GM19463 (cell line): ENCODE measurements around the gene GALNT18.

Experiments used
- ATAC-seq: cut with Tn5 transposase; IDR thresholded peaks from one replicate; pipeline ENCODE4 v1.9.1; 2021; ENCODE audit warnings: mild to moderate bottlenecking, moderate library complexity; ENCODE audit not compliant: unreplicated experiment

GALNT18 gene

GRCh38 chr11:11588891-11589290 lies 32.9 kb downstream of the GALNT18 start:
- ATAC-seq, result no peak

- no peak for ATAC-seq
Observed at GRCh38 chr11:11588243-11588642, 33.6 kb downstream of the GALNT18 start.

DNA sequence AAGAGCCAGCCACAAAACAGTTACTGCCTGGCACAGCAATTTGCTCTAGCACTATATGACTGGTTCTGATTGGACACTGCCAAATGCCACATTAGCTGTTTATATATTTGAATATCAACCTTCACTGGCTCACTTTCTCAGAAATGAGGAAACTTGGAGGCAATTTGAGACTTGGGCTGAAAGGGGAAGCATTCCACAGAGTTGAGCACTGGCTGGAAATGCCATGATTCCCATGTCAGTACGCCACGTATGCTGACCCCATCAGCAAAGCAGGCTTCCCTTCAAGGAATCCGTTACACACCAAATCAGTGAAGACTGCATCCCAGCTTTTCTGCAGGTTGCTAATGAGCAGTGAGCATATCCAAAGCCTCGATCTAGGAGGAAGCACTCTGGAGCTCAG lies 34.7 kb downstream of the GALNT18 start:
- no peak for ATAC-seq

DNA sequence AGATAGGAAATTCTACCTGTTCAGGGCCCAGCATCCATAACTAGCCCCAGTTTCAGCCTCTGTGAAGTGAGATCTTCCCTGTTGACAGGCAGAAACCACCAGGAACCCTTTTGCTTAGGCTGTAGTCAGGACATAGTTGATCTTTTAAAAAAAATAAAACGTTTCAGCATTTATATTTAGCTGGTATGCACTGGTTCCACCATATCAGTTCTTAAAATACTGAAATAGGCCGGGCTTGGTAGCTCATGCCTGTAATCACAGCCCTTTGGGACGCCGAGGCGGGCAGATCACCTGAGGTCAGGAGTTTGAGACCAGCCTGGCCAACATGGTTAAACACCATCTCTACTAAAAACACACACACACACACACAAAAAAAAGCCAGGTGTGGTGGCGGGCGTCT lies 35.3 kb downstream of the GALNT18 start:
- ATAC-seq, result no peak

DNA sequence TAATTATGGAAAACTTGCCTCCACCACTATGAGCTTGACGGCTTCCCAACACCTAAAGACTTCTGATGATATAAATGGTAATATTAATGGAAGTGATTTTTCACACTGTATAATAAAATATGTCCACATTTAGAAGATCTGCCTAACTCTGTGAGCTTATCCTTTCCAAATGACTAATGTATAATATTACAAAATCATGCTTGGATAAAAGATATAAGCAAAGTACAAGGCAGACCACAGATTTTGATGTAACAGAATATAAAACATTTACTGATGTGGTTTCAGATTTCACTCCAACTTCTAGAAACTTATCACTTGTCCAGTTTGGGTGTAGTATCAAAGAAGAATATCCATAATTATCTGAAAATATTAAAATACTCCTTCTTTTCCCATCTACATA lies 36.9 kb downstream of the GALNT18 start:
- ATAC-seq, result no peak

DNA sequence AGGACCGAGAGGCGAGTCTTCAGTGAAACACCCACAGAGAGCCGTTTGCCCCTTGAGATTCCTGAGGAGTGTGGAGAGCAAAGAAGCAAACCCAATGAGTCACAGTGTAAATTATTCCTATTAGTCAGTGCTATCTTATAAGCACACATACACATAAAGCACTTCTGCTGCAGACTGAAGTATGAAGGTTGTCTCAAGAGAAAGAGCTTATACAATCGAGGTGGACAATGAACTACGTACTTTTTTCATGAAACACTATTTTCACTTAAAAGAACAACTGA lies 37.3 kb downstream of the GALNT18 start:
- ATAC-seq, result no peak

- no peak for ATAC-seq
Observed at GRCh38 chr11:11583801-11584529, 37.8 kb downstream of the GALNT18 start.

GRCh38 chr11:11582011-11582701 lies 39.6 kb downstream of the GALNT18 start:
- ATAC-seq, result no peak

DNA sequence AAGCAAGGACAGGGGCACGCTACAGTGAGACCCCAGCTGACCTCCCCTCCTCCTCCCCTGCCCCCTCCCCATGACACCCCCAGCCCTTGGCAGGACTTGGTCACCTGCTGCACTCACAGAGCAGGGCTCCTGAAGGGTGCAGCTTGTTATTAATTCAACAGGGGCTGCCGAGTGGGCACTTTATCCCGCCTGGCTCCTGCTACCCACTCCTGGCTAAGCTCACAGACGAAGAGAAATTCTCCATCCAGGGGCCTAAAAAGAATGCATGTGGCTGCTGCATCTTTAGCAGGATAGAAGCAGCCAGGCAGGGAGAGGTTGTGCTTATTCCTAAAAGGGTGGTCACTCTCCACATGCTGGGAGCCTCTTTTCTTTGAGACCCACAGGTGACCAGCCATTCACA lies 40.3 kb downstream of the GALNT18 start:
- no peak for ATAC-seq

DNA sequence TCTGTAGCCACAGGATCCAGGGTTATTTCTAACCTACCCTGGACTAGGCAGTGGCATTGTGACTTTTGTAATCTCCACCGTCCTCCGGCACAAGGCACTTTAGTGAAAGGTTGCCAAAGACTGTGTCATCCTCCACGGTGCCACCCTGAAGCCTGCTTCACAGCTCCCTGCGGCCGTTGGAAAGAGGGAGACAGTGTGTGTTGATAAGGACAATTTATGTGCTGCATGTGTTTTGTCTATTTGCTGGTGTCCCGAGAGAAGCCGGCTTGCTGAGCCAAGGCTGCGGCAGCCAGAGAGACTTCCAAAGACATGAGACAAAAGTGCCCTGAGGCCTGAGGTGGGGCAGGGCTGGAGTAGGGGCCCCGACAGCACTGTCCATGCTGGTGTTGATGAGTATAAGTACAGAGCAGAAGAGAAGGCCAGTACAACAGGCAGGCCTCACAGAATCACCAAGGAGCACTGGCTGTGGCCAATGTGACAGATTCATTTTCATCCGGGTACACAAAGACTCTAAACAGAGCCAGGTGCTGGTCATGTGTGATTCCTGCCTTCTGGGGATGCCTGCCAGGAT lies 40.9 kb downstream of the GALNT18 start:
- no peak for ATAC-seq

DNA sequence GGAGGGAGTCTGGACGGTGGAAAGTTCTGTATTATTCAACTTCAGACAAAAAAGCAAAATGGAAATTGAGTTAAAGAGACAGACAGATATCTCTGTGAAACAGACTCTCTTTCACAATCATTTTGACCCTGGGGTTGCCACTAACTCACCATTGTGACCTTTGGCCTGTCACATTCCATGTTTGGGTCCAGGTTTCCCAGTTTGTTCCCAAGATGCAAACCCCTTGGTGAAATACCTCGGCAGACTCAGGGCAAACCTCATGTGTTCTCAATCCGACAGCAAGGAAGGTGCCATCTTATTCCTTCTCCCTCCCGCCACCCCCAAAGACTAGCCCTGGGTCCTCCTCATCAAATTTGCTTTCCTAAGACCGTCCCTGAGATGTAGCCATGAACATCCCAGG lies 41.8 kb downstream of the GALNT18 start:
- ATAC-seq, result no peak

DNA sequence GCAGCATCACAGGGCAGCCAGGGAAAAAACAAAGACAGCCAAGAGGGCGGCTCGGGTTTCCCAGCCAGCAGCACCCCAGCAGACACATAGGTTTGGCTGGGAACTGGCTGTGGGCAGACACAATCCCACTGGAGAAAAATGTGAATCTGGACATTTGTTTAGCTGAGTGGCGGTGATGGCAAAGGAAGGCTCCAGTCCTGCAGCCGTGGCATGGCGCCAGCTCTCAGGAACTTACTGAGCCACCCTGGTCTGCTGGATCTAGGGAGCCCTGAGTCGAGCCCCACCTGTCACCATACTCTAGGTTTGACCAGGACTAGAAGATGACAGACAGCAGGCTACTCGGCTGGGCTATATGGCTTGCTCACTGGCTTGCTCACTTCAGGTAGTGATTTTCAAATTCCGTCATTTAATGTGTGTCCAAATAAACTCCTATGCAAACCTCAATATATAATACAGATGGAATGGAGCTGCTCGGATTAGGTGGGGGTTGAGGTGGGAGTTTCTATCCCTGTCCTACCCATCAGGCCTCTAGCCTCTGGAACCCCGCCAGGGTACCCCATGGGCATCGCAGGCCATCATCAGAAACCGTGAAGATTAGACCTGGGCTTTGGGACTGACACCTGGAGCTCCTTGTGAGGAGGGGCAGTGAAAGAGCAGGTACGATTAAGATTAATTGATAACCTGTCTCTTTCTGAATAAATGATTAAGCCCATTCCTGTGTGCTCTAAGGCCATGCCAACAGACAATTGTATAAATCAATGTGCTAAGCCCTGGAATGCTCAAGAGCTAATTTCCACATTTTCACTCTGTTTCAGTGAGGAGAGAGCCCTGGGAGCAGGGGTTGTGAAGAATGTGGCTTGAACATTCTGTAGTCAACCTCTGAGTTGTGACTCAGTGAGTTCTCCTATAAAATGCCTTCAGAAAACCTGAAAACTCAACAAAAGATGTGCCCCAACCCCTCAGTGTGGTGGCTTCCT lies 42.5 kb downstream of the GALNT18 start:
- no peak for ATAC-seq

DNA sequence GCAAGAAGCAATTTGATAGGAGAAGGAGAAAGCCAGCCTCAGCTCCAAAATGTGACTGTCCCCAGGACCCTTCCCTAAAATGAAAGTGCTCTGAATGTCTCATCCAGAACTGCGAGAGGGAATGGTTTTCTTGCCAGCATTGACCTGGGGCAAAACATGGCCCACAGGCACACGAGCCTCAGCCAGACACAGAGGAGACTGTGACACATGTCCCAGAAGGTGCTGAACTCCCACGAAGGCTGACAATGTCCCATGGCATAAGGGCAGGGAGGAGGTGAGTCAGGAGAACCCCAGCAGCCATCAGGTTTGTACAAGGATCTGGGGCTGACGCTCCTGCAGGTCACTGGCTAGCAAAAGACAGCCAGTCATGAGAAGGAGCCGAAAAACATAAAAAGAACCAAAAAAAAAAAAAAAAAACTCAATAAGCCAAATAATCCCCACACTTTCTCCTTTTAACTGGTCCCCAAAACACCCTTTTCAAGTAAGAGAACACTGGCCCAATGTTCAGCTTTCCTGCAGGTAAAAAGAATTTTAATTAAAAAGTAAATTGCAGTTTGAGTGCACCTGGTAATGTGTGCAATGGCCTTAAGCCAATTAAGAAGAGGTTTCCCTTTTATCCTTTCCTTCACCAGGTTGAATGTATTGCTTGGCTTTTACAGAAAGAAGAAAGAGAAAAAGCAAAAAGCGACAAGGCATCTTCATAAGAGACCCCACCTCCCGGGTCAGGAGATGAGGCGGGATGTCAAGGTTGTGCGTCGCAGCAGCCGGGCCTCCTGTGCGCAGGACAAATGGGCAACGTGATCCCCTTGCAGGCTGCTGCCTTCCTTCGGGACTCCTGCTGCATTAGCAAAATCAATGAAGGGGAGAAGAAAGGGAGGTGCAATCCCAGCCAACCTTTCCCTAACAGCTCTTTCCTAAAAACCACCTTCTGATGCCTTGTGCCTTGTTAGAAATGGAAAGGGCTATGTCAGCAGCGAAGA lies 43.6 kb downstream of the GALNT18 start:
- ATAC-seq, result no peak

DNA sequence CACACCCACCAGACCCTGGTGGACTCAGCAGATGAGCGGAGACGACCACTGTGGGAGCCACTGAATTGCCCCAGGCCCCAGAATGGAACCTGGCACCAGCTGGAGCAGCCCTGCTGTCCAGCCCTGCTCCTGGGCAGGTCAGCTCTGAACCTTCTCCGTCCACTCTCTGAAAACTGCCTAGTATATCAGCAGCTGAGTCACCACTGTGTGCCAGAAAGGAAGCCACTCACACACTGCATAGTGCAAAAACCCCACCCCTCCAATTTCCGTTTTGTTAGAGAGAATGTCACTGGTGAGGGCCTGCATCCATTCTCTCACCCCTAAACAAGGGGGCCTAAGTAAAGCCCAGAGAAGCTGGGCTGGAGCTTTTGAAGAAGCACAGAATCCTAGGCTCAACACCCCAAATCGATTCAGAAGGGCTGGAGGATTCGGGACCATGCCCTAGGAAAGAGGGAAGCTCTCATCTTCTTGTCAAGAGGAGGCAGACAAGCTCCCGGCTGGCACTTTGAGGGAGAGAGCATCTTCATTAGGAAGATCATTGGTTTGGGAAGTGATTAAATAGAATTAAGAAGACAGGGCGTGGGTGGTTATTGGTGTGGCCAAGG lies 44.5 kb downstream of the GALNT18 start:
- no peak for ATAC-seq

DNA sequence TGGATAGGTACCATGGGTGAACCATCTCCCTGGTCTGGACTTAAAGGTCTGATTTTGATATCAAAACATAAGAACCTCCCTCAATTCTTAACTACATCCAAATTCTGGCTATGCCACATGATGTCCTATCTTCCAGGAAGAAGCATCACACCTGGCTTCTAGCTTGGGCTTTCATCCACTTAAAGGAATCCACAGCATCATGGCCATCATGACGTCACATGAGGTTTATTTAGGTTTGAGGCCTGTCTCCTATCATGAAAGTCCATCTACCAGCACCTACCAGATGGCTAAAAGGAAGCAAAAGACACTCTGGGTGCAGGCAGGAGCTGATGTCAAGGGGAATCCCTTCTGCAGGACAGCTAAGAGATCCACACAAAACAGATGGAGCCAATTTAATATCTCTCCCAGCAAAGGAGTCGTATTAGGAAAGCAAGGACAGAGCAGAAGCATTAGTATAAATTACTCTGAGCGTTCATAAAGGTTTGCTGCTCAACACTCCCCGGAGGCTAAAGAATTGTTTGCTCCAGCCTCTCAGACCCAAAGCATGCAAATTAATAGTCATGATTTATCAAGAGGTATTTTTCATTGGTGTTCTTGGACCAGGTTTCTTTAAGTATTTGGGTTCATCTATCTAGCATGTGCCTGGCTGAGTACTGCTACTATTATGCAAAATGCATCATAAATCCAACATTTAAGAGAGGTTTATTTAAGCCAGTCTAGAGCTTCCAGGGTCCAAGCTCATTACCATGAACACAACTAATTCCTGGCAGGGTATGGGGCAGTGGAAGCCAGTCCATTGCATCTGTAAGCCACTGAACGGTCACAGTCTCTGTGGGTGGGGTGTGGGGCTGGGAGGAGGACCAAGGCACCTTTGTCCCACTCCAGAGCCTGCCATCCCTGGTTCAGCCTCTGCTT lies 47.2 kb downstream of the GALNT18 start:
- no peak for ATAC-seq

DNA sequence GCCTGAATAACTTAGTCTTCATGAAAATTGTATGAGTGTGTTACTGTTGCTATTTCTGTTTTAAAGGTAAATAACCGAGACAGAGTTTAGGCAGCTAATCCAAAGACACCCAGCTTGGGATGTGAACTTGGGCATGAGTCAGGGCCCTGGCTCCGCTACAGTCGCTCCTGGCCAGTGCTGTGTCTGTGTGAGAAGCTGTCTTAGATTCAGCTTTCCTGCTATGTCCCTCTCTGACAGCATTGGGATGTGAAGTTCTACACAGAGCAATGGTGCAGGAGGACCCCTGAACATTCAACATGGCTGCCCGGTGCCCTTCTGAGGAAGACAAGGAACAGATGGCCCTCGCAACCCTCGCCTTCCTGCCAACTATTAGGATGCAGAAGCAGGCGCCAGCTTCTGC lies 49.4 kb downstream of the GALNT18 start:
- no peak for ATAC-seq

DNA sequence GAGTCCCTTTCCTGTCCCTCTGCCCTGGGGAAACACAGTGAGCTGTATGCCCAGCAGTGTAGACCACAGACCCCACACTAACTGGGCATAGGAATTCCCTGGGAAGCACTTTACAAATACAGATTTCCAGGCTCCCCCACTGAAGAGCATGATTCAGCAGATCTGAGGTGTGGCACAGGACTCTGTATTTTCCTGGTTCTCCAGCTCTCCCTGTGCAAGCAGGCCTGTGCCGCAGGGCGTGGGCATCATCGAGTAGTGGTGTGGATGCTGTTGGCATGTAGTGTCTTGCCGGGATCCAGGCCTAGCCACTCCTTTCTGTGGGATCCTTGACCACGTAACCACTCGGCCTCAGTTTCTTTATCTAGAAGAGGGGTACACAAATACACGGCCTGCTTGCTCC lies 49.9 kb downstream of the GALNT18 start:
- ATAC-seq, result no peak

DNA sequence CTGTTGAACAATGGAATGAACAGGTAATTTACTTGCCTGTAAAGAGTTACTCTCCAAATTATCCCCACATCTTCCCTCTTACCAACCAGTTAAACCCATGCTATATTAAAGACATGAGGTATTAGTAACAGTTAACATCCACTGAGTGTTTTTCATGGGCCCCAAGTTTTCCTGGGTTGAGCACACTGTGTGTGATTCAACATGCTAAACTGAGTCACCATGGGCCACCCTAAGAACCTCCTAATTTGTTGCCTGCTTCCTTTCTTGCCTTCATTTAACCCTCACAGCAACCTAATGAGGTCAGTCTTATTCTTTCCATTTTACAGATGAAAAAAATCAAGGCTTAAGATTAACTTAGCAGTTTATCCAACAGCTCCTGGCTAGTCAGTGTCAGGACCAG lies 51.0 kb downstream of the GALNT18 start:
- no peak for ATAC-seq
